NCI-H2107 (cell line): ENCODE measurements around the gene SULT1C2.
"Not testable (repeated sequence)": the region's sequence is repeated elsewhere in the genome, so short reads cannot be mapped to it uniquely, and the experiment has no call there.

Source experiments
- DNase-seq: peaks from one replicate; lab custom pipeline; 2025; lab: John Stamatoyannopoulos, UW

Gene SULT1C2

DNA sequence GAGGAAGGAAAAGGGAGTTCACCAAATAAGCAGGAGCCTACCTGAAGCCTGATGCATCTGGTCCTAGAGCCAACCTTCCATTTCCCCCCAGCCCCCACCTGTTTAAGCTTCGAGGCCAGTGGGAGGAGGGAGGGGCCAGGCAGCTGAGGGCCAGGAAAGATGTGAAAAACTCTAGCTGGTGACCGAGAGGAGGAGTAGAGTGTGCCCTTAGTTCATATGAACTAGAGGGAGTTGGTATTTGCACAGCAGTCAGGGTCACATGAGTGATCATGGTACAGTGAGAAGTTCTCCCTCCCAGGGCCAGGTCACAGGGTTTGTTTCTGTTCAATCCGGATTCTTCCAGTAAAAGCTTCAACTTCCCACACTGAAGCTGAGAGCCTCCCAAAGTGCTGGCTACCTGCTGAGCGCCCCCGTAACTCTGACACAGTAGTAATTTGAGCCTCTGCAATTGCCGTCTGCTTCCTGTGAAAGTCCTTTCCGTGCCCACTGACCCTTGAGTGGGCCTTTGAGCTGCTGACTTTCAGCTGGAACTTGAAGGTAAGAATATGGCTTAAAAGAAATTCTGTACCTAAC is at the start of gene SULT1C2:
Gene SULT1C2, plus strand, starts transcription at position 362 of the 573 bp plus-strand sequence. CDS start 4,773 bp downstream, outside the sequence.
- DNase-seq, result no peak

DNA sequence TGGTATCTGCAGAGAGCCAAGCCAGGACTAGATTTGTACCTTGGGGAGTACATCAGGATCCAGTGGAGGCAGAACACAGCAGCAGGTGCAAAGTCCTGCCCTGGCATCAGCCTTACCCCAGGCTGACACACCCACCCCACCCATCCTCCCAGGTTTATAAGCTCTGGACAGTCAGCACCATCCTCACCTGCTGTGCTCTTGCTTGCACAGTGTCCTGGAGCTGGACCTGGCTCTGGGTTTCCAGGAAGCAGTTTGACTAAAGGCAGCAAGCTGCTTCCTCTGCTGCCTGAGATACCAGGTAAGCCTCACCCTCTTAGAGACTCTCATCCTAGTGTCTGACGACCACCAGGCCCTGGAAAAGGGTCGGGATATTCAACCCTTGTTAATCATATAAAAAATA is 48.9 kb upstream of the SULT1C2 start, which contains the start of gene SULT1C3:
Gene SULT1C3, plus strand, starts transcription at position 183 of the 400 bp plus-strand sequence. CDS start 7,227 bp downstream, outside the sequence.
- DNase-seq, result no peak

DNA sequence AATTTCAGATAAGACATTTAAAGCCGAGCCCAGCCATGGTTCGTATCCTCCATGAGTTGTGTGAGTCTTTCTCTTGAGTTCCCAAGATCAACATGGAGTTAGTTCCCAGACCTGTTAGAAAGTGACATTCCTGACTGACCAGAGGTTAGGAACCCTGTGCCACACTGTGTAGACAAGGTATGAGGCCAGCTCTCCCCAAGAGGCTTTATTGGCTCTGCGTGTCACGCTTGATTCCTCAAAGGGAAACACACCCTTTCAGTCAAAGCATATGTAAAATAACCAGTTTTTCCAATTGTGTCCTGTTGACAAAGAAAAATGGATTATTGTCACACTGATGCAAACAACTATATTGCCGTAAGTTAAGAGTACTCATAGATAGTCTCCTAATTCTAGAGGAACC is 47.7 kb upstream of the SULT1C2 start:
- no peak for DNase-seq

DNA sequence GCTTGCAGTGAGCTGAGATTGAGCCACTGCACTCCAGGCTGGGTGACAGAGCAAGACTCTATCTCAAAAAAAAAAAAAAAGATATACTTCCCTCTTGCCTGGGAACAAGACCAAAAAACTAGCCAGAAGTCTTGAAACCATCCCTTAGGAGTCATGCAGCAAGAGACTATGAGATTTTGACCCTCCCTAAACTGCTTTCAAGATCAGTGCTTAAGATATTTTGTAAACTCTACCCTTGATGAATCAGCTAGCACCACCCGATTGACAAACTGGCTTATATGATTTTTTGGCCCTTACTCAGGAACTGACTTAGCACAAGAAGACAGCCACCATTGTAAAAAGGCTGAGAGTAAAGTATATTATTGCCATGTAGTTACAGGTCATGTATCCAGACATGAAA is 45.1 kb upstream of the SULT1C2 start:
- DNase-seq, result no peak

DNA sequence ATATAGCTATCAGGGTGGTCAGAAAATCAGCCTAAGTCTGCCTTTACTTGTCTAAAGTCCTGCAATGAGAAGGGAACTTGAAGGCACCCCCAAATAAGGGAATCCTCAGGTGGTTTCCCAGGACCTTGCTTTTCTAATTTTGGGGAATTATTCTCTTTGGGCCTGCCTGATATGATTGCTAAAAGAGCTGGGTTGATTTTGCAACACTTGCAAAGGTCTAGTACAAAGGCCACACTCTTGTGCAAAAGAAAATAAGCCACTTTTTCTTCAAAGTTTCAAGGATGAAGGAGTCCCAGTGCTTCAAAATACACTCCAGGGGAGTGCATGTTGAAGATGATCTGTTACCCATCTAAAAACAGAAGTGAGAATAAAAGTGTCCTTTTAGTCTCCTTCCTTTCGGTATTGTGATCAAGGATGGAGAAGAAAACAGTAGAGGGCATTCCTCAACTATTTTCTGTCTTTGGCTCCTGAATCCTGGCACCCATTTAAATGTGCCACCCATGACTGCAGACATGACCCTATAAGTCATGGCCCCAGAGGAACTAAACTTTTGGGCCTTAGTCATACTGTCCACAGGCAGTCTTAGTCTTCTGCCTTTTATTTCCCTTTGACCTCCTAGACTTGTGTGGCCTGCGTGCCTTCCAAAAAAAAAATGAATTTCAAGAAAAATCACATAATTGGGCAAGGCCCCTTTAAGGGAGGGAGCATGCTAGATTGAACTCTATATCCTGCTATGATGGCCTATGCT is 43.9 kb upstream of the SULT1C2 start:
- DNase-seq, result no peak

DNA sequence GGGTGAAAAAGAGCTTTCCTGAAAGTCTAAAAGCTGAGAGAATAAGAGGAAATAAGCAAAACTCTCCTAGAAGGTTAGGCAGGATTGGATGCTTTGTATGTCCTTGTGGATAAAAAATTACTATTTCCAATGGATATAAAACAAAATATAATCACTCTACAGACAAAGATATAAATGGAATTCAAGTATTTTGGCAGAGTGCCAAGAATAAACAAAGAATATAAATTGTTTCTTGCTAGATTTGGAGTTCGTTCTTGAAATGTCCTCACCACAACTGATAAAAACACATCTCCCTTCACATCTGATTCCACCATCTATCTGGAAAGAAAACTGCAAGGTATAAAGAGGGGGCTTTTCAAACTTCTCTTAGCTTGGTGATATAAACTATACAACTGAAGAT is 35.6 kb upstream of the SULT1C2 start:
- DNase-seq, result no peak

DNA sequence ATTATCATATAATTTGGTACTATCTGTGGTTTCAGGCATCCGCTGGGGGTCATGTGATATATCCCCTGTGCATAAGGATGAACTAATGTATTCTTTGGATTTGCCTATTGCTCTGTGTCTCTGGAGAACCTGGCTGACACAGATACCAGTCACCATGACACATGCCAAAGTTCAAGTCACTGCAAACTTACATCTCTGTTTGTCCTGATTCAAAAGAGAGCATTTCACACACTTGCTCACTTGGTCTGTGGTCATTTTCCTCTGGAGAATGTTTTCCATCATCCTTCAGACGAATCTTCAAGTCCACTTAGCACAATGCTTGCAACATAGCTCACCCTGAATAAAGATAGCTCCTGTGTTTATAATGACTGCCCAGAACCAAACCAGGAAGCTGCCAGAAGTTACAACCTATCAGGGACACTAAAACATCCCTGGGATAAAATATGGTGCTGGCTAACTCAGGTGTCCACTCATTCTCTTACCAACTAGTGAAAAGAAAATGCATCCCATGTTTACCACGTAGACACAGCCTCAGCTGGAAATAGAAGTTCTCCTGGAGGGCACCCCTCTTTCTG is 30.9 kb upstream of the SULT1C2 start:
- DNase-seq, result no peak

DNA sequence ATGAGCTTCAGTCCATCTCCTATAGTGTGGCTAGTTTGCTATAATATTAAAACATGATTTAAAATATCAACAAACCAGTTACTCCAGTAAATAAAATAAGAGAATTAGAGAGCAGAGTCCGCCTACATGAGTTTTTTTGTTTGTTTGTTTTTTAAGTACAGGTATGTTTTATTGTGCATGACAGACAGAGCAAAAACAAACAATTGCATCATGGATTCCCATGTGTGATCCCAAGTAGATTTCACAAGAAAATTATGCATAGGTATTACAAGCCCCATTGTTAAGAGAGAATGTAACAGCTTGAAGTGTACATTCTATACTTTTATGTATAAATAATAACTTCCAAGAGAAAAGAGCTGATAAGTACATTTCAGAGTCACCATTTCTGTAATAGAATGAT is 27.9 kb upstream of the SULT1C2 start:
- no peak for DNase-seq

DNA sequence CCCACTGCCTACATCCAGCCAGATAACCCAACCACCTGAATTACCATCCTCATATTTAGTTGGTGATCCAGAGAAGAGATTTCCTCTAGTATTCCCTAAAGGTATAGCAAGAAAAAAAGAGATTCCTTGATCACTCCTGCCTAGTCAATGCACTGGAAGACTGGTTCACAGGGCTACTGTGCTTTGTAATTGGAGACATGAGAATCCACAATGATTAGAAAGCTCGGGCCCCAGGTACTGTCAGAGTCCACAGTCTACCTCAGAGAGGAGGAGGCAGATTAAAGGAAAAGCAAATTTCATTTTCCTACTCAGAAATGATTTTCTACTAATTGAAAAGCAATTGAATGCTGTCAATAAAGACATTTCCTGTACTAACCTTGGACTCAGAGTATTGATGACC is 26.7 kb upstream of the SULT1C2 start:
- no peak for DNase-seq

DNA sequence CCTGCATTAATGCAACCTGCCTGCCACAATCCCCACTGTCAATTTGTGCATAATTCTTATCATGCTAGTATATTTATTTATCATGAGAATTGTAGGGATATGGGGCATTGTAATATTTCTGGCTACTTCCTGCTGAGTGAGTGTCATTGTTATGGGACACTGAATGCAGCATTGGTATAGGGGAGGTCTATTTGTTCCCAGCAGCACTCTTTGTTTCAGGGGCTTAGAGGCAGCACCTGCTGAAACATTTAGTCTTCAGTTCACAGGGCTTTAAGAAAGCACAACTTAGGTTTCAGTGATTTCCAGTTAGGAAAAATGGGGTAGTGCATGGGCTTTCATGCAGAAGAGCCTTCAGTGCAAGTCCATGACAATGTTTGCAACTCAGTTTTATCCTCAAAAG is 25.3 kb upstream of the SULT1C2 start:
- no peak for DNase-seq

DNA sequence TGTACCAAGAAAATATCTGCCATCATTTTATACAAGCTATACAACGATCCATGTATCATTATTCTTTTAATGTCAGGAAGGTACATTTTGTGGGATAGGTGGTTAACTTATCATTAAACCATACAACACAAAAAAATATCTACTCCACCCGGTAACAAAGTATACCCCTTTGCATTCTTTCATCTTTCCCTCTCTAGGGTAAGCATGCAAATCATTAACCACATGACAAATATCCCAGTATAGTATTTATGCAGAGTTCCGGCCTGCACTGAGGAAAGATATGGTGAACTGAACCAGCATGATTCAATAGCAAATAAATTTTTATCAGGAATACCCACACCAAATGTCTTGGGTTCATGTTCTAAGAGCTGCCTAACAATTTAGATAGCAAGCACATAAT is 22.5 kb upstream of the SULT1C2 start:
- no peak for DNase-seq

DNA sequence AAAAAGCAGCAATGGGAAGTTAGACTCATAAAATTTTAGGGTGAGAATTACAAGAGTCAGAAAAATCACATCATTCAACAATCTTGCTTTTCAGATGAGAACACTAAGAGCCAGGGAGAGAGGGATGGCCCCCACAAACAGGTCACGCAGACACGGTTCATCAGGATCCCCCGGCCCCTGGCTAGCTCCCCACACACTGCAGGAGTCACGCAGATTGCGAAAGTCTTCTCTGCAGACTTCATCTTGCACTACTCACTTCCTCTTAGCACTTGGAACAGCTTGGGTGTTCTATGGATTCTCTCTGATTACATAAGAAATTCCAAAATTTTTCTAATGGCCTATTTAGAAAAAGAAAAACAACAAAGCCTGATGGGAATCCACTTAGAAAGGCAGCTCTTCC is 21.6 kb upstream of the SULT1C2 start:
- DNase-seq, result no peak

DNA sequence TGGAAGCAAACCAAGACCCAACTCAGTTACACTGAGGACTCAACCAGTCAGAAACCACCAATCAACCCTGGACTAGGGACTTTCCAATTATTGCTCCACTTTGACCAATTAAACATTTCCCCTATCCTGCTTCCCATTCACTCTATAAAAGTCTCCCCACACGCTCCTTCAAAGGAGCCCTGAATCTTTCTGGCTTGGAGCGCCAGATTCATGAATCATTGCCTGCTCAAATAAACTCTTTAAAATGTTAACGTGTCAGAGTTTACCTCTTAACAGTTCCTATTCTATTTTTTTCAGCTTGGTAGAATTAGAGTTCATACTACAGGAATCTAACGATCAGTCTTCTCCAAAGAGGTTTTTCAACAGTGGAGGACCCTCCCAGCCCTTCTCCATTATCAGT is 20.7 kb upstream of the SULT1C2 start:
- DNase-seq, result no peak

DNA sequence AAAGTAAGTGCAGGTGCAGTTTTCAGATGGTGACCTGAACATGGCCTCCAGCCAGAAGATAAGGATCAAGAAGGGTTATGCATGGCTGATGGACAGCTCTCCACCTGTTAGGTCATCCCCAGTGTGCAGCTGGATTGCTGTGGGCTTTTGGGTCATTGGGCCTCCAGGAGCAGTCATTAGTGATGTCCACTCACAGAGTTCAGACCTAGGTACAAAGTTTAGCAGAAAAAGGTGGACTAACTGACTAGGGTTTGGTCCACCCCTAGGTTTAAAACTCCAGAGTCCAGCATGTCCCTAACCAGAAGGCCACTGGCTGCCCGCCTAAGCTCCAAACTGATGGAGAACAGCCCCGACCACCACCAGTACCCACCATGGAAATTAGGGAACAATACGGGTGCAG is 18.3 kb upstream of the SULT1C2 start:
- no peak for DNase-seq

DNA sequence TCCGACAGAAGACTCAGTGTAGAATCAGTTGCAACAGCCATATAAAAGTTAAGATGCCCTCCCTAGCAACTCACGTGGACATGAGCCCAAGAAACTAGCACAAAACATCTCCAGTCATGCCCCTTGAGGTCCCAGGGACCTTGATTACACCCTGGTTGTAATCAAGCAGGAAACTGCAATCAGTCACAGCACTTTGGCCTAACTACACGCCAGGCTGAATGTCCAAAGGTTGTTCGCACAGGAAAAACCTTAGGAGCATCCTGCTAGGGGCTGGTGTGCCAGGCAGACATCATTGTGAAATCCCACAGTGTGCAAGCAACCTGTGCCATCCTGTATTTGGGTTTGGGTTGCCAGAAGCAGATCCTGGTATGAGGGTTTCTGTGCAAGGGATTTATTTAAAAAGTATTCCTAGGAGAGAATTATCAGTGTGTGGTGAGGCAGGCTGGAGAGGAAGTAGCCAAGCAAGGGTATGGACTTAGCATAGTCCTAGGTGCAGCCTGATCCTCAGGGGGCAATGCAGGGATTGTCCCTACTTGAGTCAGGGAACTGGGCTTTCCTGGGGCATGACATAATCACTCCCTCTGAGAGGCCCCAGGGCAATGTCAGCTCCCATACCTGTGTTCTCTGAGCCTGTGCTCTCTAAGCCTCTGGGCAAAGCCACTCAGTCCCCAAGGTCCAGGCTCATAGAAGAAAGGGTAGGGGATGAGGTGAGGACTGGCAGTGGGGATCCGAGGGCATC is 17.8 kb upstream of the SULT1C2 start:
- DNase-seq, result no peak

DNA sequence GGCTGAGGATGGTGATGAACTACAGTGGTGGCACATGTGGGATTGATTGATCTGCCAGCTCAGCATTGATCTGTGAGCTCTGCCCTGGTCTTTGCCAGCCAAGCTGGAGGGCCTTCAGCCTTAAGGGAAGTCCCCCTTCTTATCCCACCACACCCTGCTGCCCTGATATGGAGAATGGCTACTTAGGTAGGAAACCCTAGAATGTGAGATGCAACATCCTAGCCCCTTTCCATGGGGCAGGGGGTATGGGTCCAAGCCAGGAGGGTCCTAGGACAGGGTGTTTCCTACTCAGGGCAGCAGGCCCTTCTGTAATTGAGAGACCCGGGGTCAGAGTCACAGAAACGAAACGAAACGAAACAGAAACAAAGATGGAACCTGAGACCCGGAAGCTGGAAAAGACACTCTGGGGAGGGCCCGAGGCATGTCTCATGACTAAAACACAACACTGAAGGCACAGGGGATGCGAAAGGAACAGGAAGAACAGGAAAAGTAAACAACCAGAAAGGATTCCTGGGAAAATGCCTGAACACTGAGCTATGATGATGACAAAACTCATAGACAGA is 16.9 kb upstream of the SULT1C2 start:
- no peak for DNase-seq

DNA sequence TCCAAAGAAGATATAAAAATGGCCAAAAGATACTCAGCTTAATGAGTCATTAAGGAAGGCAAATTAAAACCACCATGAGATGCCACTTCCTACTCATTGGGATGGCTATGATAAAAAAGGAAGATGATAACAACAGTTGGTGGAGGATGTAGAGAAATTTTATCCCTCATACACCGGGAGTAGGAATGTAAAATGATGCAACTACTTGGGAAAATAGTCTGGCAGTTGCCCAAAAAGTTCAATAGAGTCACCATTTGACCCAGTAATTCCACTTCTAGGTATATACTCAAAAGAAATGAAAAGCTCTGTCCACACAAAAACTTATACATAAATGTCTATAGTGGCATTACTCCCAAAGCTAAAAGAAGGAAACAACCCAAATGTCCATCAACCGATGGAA is 10.1 kb upstream of the SULT1C2 start:
- DNase-seq, result no peak

DNA sequence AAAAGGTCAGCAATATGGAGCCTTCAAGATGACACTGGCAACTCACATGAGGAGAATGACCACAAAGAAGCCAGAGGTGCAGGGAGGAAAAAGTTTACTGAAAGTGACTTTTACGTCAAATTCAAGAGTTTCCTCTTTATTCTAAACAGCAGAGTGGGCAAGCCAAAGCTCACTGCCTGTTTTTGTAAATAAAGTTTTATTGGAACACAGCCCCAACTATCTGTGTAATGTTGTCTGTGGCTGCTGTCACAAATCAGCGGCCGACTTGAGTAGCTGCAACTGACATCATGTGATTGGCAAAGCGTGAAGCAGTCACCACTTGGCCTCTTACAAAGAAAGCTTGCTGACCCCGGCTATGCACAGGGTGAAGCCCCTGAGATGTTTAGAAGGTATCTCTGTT is 9.2 kb upstream of the SULT1C2 start:
- no peak for DNase-seq

DNA sequence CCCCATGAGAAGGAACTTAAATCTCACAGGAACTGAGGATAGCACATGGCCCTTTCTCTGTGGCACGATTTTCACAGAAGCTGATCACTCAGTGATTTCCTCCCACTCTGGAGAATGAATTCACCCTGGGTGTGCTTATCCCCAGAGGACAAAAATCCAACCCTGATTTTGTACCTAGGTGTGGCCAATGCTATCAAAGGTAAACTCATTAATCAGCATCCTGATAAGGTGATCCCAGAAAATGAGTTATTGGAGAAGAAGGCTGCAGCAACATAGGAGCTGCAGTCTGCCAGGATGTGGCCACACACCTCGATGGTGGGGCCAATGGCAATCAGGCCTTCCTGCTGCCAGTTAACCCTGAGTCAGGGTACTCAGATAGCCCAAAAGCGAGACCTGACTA is 8.2 kb upstream of the SULT1C2 start:
- no peak for DNase-seq

DNA sequence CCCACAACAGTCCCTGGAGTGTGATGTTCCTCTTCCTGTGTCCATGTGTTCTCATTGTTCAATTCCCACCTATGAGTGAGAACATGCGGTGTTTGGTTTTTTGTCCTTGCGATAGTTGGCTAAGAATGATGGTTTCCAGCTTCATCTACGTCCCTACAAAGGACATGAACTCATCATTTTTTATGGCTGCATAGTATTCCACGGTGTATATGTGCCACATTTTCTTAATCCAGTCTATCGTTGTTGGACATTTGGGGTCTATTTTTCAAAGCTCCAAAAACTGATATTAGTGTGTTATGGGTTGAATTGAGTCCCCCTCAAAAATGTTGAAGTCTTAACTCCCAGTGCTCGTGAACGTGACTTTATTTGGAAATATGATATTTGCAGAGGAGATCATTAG is 4.1 kb upstream of the SULT1C2 start:
- not testable (repeated sequence) for DNase-seq

DNA sequence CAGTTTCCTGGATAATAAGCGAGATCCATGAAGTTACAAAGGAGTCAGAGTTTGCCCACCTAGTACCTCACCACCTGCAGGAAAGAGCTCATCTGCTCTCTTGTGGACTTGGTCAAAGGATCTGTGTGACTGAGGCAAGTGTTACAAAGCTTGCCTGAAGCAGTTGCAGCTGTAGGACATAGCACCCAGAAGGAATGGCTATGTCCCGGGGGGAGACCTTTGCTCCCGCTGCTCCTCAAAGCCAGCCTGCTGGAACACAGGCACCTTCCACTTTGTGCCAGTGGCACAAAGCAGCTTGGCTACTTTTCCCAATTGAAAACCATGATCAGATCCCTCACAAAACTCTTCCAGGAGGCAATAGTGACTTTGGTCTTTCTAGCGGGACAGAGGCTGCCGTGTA is 3.1 kb upstream of the SULT1C2 start:
- DNase-seq, result no peak

DNA sequence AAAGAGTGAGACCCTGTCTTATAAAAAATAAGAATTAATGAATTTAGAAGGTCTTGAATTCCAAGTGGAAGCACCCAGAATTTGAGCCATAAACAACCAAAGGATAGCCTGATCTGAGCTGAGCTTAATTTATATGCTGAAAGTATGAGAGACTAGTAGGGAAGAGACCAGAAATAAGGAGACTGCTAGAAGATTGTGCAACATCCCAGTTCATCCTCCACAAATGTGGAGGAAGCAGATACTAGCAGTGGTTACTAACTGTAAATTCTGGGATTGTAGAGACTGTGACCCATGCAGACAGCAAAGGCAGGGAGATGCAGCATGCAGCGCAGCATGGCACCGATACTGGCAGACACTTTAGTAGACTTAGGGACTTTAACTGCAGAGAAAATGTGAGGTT is 1.5 kb upstream of the SULT1C2 start:
- DNase-seq, result no peak

DNA sequence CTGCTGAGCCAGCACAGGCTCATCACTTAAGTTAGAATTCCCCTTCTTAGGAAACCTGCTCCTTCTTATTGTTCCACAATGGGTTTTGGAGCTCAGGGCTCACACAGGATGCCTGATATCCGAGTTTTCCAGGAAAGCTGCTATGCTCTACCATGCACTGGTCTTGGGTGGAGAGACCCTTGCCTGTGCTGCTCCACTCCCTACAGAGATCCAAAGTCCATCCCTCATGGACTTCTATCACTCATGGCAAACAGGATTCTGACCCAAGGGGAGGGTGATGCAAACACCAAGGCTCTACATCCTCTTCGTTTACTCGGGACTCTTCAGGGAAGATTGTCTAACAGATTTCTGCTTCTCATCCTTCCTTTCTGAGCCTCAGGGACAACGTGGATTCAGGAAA is 5.2 kb downstream of the SULT1C2 start:
- DNase-seq, result no peak
